ENCODE data around the gene SPPL2B. TPM values are rescaled to one million over a fixed set of nuclear protein-coding genes. Genes with fewer than 3 reads are reported as not detected.

Gene SPPL2B
- total and polyA plus RNA-seq, 4 donors = 9.5 to 34.6 (median 21.4) TPM

DNA sequence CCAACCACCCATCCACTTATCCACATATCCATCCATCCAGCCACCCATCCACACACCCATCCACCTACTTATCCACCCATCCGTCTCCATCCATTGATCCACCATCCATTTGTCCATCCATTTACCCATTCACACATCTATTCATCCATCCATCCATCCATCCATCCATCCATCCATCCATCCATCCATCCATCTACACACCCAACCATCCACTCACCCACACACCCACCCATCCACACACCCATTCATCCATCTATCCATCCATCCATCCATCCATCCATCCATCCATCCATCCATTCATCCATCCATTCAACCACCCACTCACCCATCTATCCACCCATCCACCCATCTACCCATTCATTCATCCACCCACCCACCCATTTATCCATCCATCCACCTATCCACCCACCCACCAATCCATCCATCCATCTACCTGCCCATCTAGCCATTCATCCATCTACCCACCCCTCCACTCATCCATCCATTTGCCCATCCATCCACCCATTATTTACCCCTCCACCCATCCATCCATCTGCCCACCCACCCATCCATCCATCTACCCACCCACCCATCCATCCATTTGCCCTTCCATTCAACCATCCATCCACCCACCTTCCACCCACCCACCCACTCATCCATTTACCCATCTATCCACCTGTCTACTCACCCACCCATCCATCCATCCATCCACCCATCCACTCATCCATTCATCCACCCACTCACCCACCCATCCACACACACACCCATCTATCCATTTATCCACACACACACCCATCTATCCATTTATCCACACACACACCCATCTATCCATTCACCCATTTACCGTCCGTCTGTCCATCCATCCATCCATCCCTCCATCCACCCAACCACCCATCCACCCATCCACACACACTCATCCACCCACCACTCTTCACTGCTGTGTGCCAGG lies 29.1 kb downstream of the SPPL2B start:
- H3K9me3 ChIP-seq (ENCODE audit: control insufficient read depth in 4 of 4, low read length in 3 of 4) = no peaks in the 10 kb centered on the region
- no peak overlapping the region for H3K9ac ChIP-seq (ENCODE audit: low read depth in 1 of 2, low read length in 2 of 2)
- TF ChIP-seq, protein P1, sequence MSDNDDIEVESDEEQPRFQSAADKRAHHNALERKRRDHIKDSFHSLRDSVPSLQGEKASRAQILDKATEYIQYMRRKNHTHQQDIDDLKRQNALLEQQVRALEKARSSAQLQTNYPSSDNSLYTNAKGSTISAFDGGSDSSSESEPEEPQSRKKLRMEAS (IDR thresholded peaks at IDR 0.05) = no peak
- TF ChIP-seq, protein P2, sequence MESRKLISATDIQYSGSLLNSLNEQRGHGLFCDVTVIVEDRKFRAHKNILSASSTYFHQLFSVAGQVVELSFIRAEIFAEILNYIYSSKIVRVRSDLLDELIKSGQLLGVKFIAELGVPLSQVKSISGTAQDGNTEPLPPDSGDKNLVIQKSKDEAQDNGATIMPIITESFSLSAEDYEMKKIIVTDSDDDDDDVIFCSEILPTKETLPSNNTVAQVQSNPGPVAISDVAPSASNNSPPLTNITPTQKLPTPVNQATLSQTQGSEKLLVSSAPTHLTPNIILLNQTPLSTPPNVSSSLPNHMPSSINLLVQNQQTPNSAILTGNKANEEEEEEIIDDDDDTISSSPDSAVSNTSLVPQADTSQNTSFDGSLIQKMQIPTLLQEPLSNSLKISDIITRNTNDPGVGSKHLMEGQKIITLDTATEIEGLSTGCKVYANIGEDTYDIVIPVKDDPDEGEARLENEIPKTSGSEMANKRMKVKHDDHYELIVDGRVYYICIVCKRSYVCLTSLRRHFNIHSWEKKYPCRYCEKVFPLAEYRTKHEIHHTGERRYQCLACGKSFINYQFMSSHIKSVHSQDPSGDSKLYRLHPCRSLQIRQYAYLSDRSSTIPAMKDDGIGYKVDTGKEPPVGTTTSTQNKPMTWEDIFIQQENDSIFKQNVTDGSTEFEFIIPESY (IDR thresholded peaks at IDR 0.05) = no peak
- H3K27ac ChIP-seq (ENCODE audit: low read depth in 1 of 2, low read length in 2 of 2) = no peak overlapping the region
- no peak for DNase-seq (ENCODE audit: low spot score)
- WGBS = 93% methylated on average over 3 of the region's 3 CpGs
- H3K27me3 ChIP-seq (ENCODE audit: control insufficient read depth in 4 of 4, insufficient read depth in 4 of 4, low read length in 3 of 4) = peaks cover 0 to 8% (median 0%) of the 10 kb centered on the region in 4 donors
- H3K4me1 ChIP-seq (ENCODE audit: control insufficient read depth in 4 of 4, insufficient read depth in 4 of 4, low read length in 3 of 4) = no peaks in the 10 kb centered on the region
- no peak overlapping the region for H3K4me3 ChIP-seq (ENCODE audit: low read depth in 1 of 3, low read length in 3 of 3)
- peaks cover 0 to 11% (median 5%) of the 10 kb centered on the region in 4 donors for H3K36me3 ChIP-seq (ENCODE audit: control insufficient read depth in 4 of 4, insufficient read depth in 3 of 4, low read depth in 1 of 4, low read length in 3 of 4)

GRCh38 chr19:2358548-2359173 lies 30.2 kb downstream of the SPPL2B start:
- Histone ChIP-seq H3K4me1 (ENCODE audit: control insufficient read depth in 4 of 4, insufficient read depth in 4 of 4, low read length in 3 of 4) (no peaks in the 10 kb centered on the region), H3K36me3 (ENCODE audit: control insufficient read depth in 4 of 4, insufficient read depth in 3 of 4, low read depth in 1 of 4, low read length in 3 of 4) (peaks cover 0 to 5% (median 2%) of the 10 kb centered on the region in 4 donors), H3K9ac (ENCODE audit: low read depth in 1 of 2, low read length in 2 of 2) (no peak overlapping the region), H3K9me3 (ENCODE audit: control insufficient read depth in 4 of 4, low read length in 3 of 4) (no peaks in the 10 kb centered on the region), H3K27me3 (ENCODE audit: control insufficient read depth in 4 of 4, insufficient read depth in 4 of 4, low read length in 3 of 4) (peaks cover 0 to 10% (median 0%) of the 10 kb centered on the region in 4 donors), H3K27ac (ENCODE audit: low read depth in 1 of 2, low read length in 2 of 2) (no peak overlapping the region), H3K4me3 (ENCODE audit: low read depth in 1 of 3, low read length in 3 of 3) (no peak overlapping the region)
- TF ChIP-seq, protein P3, sequence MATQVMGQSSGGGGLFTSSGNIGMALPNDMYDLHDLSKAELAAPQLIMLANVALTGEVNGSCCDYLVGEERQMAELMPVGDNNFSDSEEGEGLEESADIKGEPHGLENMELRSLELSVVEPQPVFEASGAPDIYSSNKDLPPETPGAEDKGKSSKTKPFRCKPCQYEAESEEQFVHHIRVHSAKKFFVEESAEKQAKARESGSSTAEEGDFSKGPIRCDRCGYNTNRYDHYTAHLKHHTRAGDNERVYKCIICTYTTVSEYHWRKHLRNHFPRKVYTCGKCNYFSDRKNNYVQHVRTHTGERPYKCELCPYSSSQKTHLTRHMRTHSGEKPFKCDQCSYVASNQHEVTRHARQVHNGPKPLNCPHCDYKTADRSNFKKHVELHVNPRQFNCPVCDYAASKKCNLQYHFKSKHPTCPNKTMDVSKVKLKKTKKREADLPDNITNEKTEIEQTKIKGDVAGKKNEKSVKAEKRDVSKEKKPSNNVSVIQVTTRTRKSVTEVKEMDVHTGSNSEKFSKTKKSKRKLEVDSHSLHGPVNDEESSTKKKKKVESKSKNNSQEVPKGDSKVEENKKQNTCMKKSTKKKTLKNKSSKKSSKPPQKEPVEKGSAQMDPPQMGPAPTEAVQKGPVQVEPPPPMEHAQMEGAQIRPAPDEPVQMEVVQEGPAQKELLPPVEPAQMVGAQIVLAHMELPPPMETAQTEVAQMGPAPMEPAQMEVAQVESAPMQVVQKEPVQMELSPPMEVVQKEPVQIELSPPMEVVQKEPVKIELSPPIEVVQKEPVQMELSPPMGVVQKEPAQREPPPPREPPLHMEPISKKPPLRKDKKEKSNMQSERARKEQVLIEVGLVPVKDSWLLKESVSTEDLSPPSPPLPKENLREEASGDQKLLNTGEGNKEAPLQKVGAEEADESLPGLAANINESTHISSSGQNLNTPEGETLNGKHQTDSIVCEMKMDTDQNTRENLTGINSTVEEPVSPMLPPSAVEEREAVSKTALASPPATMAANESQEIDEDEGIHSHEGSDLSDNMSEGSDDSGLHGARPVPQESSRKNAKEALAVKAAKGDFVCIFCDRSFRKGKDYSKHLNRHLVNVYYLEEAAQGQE (IDR thresholded peaks at IDR 0.05) = no peak
- TF ChIP-seq JUND (IDR thresholded peaks at IDR 0.05) = no peak
- TF ChIP-seq EGR1 (IDR thresholded peaks at IDR 0.05; ENCODE audit: low read depth in 2 of 2) = no peak
- no peak for TF ChIP-seq HNF4A (conservative IDR thresholded peaks at IDR 0.05)
- no peak for TF ChIP-seq FOXA1 (IDR thresholded peaks at IDR 0.05)
- TF ChIP-seq GABPA (IDR thresholded peaks at IDR 0.05 in 1 of 2, conservative IDR thresholded peaks at IDR 0.05 in 1 of 2) = no peak
- no peak for TF ChIP-seq FOXA2 (IDR thresholded peaks at IDR 0.05)
- TF ChIP-seq, protein P2 (IDR thresholded peaks at IDR 0.05) = no peak
- whole genome bisulfite sequencing = 75% methylated on average over 28 of the region's 28 CpGs
- no peak for DNase-seq (ENCODE audit: low spot score)

Measured in liver (tissue), 9 donors.